ENCODE measurements around the gene RTN1.

DNA sequence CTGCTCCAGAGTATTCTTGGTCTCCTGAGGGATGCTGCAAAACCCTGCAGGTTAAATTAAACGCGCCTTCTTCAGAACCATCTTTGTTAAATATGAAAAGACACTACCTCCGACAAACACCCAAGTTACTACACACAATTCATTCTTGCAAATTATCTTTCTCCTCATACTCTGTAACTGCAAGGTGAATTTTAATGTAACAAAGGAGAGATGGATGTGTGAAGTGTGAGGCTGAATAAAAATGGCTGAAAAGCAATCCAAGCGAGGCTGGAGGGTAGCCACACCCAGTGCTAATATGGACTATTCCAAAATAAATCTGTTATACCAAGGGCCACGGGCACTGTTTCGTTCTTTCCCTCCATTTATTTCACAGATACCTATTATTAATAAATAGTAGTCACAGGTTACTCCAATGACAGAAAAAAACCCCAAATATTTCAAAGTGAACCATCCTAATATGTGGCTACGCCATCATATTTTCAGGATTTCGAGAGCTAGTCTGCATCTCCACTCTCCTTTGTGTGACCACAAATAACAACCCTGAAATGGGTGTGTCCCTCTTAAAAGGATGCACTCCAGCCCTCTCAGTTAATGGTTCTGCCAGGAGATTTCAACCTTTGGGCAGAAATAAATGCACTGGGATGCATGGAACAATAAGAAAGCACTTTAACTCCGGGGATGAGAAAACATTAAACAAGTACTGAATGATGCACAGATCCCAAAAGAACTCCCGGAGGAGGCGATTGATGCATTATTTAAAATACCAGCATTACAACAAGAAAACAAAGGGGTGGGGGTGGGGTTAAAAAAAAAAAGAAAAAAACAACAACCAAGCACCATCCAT, 240.9 kb downstream of the RTN1 start:
- TF ChIP-seq RAD21 (IDR thresholded peaks at IDR 0.05; ENCODE audit: insufficient read depth, low read depth, low read length) (no peak), EGR1 (IDR thresholded peaks at IDR 0.05; ENCODE audit: borderline replicate concordance in 1 of 2, low read depth in 2 of 2, low read length in 2 of 2) (no peak), ZNF217 (IDR thresholded peaks at IDR 0.05) (no peak), RCOR1 (conservative IDR thresholded peaks at IDR 0.05; ENCODE audit: low read depth, low read length) (no peak), NR2C2 (IDR thresholded peaks at IDR 0.05; ENCODE audit: borderline replicate concordance, control insufficient read depth, insufficient read length, low read depth) (no peak), CTCF (IDR thresholded peaks at IDR 0.05 in 2 of 3, conservative IDR thresholded peaks at IDR 0.05 in 1 of 3; ENCODE audit: control insufficient read depth in 2 of 3, extremely low read depth in 1 of 3, insufficient read depth in 1 of 3, low read depth in 3 of 3, low read length in 3 of 3) (no peak), EP300 (IDR thresholded peaks at IDR 0.05; ENCODE audit: borderline replicate concordance in 1 of 2, control insufficient read depth in 1 of 2, low read depth in 2 of 2, low read length in 2 of 2) (no peak)
